C4-2B (cell line): ENCODE results near the gene KRT14.

Experiments
- ZFX ChIP-seq: fragments of 450-650 bp; IDR thresholded peaks from 2 replicates; pipeline ENCODE4 v1.6.1; 2017
- TF ChIP-seq, protein P1 (sequence below): fragments of 450-650 bp; conservative IDR thresholded peaks from 2 replicates; pipeline ENCODE4 v1.5.1; 2017; ENCODE audit warnings: mild to moderate bottlenecking

DNA sequence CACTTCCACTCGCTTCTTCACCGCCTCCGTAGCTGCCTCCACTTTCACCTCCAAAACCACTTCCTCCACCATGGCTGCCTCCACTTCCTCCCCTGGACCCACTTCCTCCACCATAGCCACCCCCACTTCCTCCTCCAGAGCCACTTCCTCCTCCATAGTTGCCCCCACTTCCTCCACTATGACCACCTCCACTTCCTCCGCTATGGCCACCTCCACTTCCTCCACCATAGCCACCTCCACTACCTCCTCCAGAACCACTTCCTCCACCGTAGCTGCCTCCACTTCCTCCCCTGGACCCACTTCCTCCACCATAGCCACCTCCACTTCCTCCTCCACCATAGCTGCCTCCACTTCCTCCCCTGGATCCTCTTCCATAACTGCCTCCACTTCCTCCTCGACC, 19.4 kb downstream of the KRT14 start:
- TF ChIP-seq, protein P1, sequence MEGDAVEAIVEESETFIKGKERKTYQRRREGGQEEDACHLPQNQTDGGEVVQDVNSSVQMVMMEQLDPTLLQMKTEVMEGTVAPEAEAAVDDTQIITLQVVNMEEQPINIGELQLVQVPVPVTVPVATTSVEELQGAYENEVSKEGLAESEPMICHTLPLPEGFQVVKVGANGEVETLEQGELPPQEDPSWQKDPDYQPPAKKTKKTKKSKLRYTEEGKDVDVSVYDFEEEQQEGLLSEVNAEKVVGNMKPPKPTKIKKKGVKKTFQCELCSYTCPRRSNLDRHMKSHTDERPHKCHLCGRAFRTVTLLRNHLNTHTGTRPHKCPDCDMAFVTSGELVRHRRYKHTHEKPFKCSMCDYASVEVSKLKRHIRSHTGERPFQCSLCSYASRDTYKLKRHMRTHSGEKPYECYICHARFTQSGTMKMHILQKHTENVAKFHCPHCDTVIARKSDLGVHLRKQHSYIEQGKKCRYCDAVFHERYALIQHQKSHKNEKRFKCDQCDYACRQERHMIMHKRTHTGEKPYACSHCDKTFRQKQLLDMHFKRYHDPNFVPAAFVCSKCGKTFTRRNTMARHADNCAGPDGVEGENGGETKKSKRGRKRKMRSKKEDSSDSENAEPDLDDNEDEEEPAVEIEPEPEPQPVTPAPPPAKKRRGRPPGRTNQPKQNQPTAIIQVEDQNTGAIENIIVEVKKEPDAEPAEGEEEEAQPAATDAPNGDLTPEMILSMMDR, result no peak
- no peak for TF ChIP-seq ZFX
